ENCODE data around the gene LLCFC1. TPM values are rescaled to one million over a fixed set of nuclear protein-coding genes. Genes with fewer than 3 reads are reported as not detected.

LLCFC1 gene
- total RNA-seq, 1 experiment from 2014 or later: not detected

- TF ChIP-seq E2F4 (CRISPR knock-in tag; IDR thresholded peaks at IDR 0.05; ENCODE audit: borderline replicate concordance, low read depth): no peak
- TF ChIP-seq SMAD4 (CRISPR knock-in tag; IDR thresholded peaks at IDR 0.05): no peak
- TF ChIP-seq ZNF219 (CRISPR knock-in tag; IDR thresholded peaks at IDR 0.05; ENCODE audit: borderline replicate concordance): no peak
- no peak for TF ChIP-seq USF1 (CRISPR knock-in tag; IDR thresholded peaks at IDR 0.05)
- TF ChIP-seq E2F5 (CRISPR knock-in tag; IDR thresholded peaks at IDR 0.05): no peak
- no peak for TF ChIP-seq NR1H2 (CRISPR knock-in tag; IDR thresholded peaks at IDR 0.05)
Observed at GRCh38 chr7:142963993-142964392, 24.7 kb downstream of the LLCFC1 start (continued).

GRCh38 chr7:142964502-142965246, 25.4 kb downstream of the LLCFC1 start:
- TF ChIP-seq JAZF1 (CRISPR knock-in tag; IDR thresholded peaks at IDR 0.05): no peak
- TF ChIP-seq HMGA2 (CRISPR knock-in tag; IDR thresholded peaks at IDR 0.05): no peak
- TF ChIP-seq SOX15 (CRISPR knock-in tag; IDR thresholded peaks at IDR 0.05): no peak
- TF ChIP-seq FOXP1 (CRISPR knock-in tag; IDR thresholded peaks at IDR 0.05; ENCODE audit: borderline replicate concordance): no peak
- no peak for TF ChIP-seq PREB (CRISPR knock-in tag; IDR thresholded peaks at IDR 0.05; ENCODE audit: borderline replicate concordance)
- no peak for TF ChIP-seq ZNF512 (CRISPR knock-in tag; IDR thresholded peaks at IDR 0.05; ENCODE audit: borderline replicate concordance)
- no peak for TF ChIP-seq ARID4B (CRISPR knock-in tag; IDR thresholded peaks at IDR 0.05; ENCODE audit: borderline replicate concordance)
- no peak for TF ChIP-seq ZNF416 (CRISPR knock-in tag; IDR thresholded peaks at IDR 0.05)
- TF ChIP-seq ATF1 (CRISPR knock-in tag; IDR thresholded peaks at IDR 0.05): no peak
- TF ChIP-seq RELA (CRISPR knock-in tag; IDR thresholded peaks at IDR 0.05; ENCODE audit: borderline replicate concordance): no peak
- TF ChIP-seq ZNF423 (CRISPR knock-in tag; IDR thresholded peaks at IDR 0.05): no peak
- TF ChIP-seq FOXJ3 (CRISPR knock-in tag; IDR thresholded peaks at IDR 0.05; ENCODE audit: borderline replicate concordance): no peak
- TF ChIP-seq ETV6 (CRISPR knock-in tag; IDR thresholded peaks at IDR 0.05): no peak
- TF ChIP-seq TEAD1 (CRISPR knock-in tag; IDR thresholded peaks at IDR 0.05): no peak
- TF ChIP-seq E2F4 (CRISPR knock-in tag; IDR thresholded peaks at IDR 0.05; ENCODE audit: borderline replicate concordance, low read depth): no peak
- no peak for TF ChIP-seq ZNF317 (CRISPR knock-in tag; IDR thresholded peaks at IDR 0.05; ENCODE audit: borderline replicate concordance, low read depth)
- no peak for TF ChIP-seq CBFB (CRISPR knock-in tag; IDR thresholded peaks at IDR 0.05; ENCODE audit: low read depth)
- TF ChIP-seq ZNF219 (CRISPR knock-in tag; IDR thresholded peaks at IDR 0.05; ENCODE audit: borderline replicate concordance): no peak
- no peak for TF ChIP-seq SMAD3 (CRISPR knock-in tag; IDR thresholded peaks at IDR 0.05; ENCODE audit: borderline replicate concordance)
- TF ChIP-seq ELF4 (CRISPR knock-in tag; IDR thresholded peaks at IDR 0.05; ENCODE audit: low read depth): no peak
- Mint-ChIP-seq H3K4me3 (no peak overlapping the region), H3K9me3 (peaks cover 5% of the 10 kb centered on the region; the same call in 1 of the 2 replicates), H3K27ac (no peak overlapping the region), H3K4me1 (peaks cover 24% of the 10 kb centered on the region), H3K36me3 (no peaks in the 10 kb centered on the region; the same call in 1 of the 2 replicates), H3K27me3 (ENCODE audit: low read depth) (peaks cover 3% of the 10 kb centered on the region)
- ChIA-PET CTCF (interaction anchor here (0.9 to 1.5 kb wide), 4 partner anchors 39 to 92 kb away, joined by 3 read pairs; no protein-coding TSS in a partner anchor), POLR2A (no interaction called here)
- ATAC-seq (no peak), DNase-seq (ENCODE audit: low spot score) (no peak)
